CD4-positive, alpha-beta memory T cell (primary cell): ENCODE data around the gene FAM169A. TPM values are rescaled to one million over a fixed set of nuclear protein-coding genes. Genes with fewer than 3 reads are reported as not detected.

Experiments
- CTCF ChIA-PET: fragments of 350-600 bp; sonication (Branson Sonifier 250); formaldehyde crosslinking; loops from one replicate; lab custom pipeline; 2021; ENCODE audit warnings: inconsistent platforms; ENCODE audit not compliant: partially characterized antibody; lab: Charles Lee
- POLR2A ChIA-PET: fragments of 350-600 bp; sonication (Branson Sonifier 250); formaldehyde crosslinking; loops from one replicate; lab custom pipeline; 2021; ENCODE audit not compliant: partially characterized antibody; lab: Charles Lee
- DNase-seq, 5 donors: peaks; one replicate each; pipeline versions ENCODE4 v3.0.0 to v3.0.0-alpha.2; 2020 to 2022; ENCODE audit warnings: mixed read lengths in 1 of 5
- H3K27ac ChIP-seq: one replicate; pipeline ENCODE4 v1.7.0; 2013; ENCODE audit warnings: low read depth, low read length
- H3K27me3 ChIP-seq: 2 replicates; pipeline ENCODE4 v1.7.0; 2013; ENCODE audit warnings: mild to moderate bottlenecking, low read length, moderate library complexity; ENCODE audit not compliant: insufficient read depth
- H3K36me3 ChIP-seq: 2 replicates; pipeline ENCODE4 v1.7.0; 2013; ENCODE audit warnings: mild to moderate bottlenecking, low read length, moderate library complexity; ENCODE audit not compliant: insufficient read depth
- H3K4me1 ChIP-seq: 2 replicates; pipeline ENCODE4 v1.7.0; 2013; ENCODE audit warnings: mild to moderate bottlenecking, low read length, moderate library complexity; ENCODE audit not compliant: insufficient read depth
- H3K4me3 ChIP-seq, 2 donors: one replicate each; pipeline ENCODE4 v1.7.0; 2013; ENCODE audit warnings: low read length in 2 of 2, mild to moderate bottlenecking in 1 of 2
- H3K9me3 ChIP-seq, 2 donors: one replicate each; pipeline ENCODE4 v1.7.0; 2013; ENCODE audit warnings: low read length in 2 of 2, control low read depth in 1 of 2; ENCODE audit not compliant: control insufficient read depth in 1 of 2
- H3K27ac Mint-ChIP-seq, 7 donors: one replicate each; pipeline ENCODE4 v1.8.0; 2020 to 2021; ENCODE audit warnings: mixed read lengths in 7 of 7, mild to moderate bottlenecking in 6 of 7, inconsistent platforms in 3 of 7, moderate library complexity in 3 of 7
- H3K27me3 Mint-ChIP-seq, 2 donors: one replicate each; pipeline ENCODE4 v1.8.0; 2020 to 2021; ENCODE audit warnings: mixed read lengths in 2 of 2
- H3K36me3 Mint-ChIP-seq, 2 donors: one replicate each; pipeline ENCODE4 v1.8.0; 2020 to 2021; ENCODE audit warnings: mixed read lengths in 2 of 2, inconsistent platforms in 1 of 2, mild to moderate bottlenecking in 1 of 2
- H3K4me1 Mint-ChIP-seq, 4 donors: one replicate each; pipeline ENCODE4 v1.8.0; 2020 to 2021; ENCODE audit warnings: mixed read lengths in 4 of 4, mild to moderate bottlenecking in 1 of 4
- H3K4me3 Mint-ChIP-seq, 8 donors: one replicate each; pipeline ENCODE4 v1.8.0; 2020 to 2021; ENCODE audit warnings: mixed read lengths in 8 of 8, mild to moderate bottlenecking in 7 of 8, moderate library complexity in 6 of 8, inconsistent platforms in 3 of 8
- H3K9me3 Mint-ChIP-seq, 8 donors: one replicate each; pipeline ENCODE4 v1.8.0; 2020 to 2021; ENCODE audit warnings: mixed read lengths in 8 of 8, mild to moderate bottlenecking in 5 of 8, inconsistent platforms in 3 of 8, moderate library complexity in 1 of 8
- intact Hi-C: fragments of 100-400 bp; cut with micrococcal nuclease; formaldehyde crosslinking; loops from one replicate; pipeline ENCODE4 v1.15.1; 2023
- polyA plus RNA-seq, 2 donors: library from polyadenylated mRNA; unstranded; fragments of 300-500 nt; fragmentation: Illumina TruSeq; gene quantifications; one replicate each; pipeline ENCODE4 v1.2.3, GENCODE V29; 2021
- total RNA-seq, 2 experiments: library from RNA; stranded (reverse); gene quantifications; one replicate each; pipeline ENCODE4 v1.2.3, GENCODE V29; 2021

The FAM169A gene
- total and polyA plus RNA-seq, 4 experiments from 2014 or later: 2.5 to 17.1 (median 12.8) TPM

DNA sequence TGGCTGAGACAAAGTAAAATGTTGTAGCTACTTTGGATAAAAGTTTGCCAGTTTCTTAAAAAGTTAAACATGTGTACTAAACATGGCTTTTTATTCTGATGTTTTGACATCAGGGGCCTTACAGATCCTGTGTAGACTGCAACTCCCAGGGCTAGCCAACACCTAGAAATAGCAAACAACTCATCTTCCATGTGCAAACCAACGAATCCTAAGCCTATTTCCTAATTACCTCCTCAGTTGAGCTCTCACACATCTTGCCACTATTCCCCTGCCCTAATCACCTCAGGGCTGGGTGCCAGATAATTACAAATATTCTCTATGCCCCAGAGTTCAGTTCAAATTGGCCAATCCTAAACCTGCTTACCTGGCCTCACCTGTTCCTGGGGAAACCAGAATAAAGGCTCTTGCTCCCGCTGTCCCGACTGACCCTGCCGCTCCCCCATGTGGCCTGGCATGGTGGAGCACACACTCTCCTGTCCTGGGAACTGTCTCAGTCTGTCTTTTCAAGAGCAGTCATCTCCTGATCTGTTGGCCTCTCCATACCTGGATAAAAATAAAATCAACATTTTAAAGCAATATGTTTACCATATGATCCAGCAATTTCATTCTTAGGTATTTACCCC, 37.1 kb upstream of the FAM169A start:
- CTCF ChIA-PET: no interaction called here
- H3K4me3 ChIP-seq: no peak overlapping the region
- POLR2A ChIA-PET: no interaction called here
- H3K27me3 ChIP-seq: no peaks in the 10 kb centered on the region
- Mint-ChIP-seq H3K4me3 (no peak overlapping the region), H3K27me3 (no peaks in the 10 kb centered on the region), H3K9me3 (peaks cover 0 to 8% (median under 1%) of the 10 kb centered on the region in 8 donors), H3K4me1 (peaks cover 0 to 3% (median 0%) of the 10 kb centered on the region in 4 donors), H3K27ac (no peak overlapping the region), H3K36me3 (no peaks in the 10 kb centered on the region)
- DNase-seq: peak in 2 of 5 donors; percentile 13 to 27
- H3K9me3 ChIP-seq: no peaks in the 10 kb centered on the region
- no peaks in the 10 kb centered on the region for H3K4me1 ChIP-seq
- intact Hi-C loops: loop anchor here (2.0 kb wide), 1 partner anchor 136 kb away; the partner anchor contains the start of genes GFM2 and NSA2
- H3K27ac ChIP-seq: no peak overlapping the region
- H3K36me3 ChIP-seq: no peaks in the 10 kb centered on the region

GRCh38 chr5:74897049-74897448, 30.9 kb upstream of the FAM169A start:
- Mint-ChIP-seq H3K27me3 (peaks cover 2 to 5% of the 10 kb centered on the region in 2 donors), H3K27ac (no peak overlapping the region), H3K4me1 (no peaks in the 10 kb centered on the region), H3K4me3 (no peak overlapping the region), H3K36me3 (no peaks in the 10 kb centered on the region), H3K9me3 (peaks cover 0 to 6% (median under 1%) of the 10 kb centered on the region in 8 donors)
- intact Hi-C loops: no loop called here
- CTCF ChIA-PET: no interaction called here
- POLR2A ChIA-PET: no interaction called here
- no peak overlapping the region for H3K4me3 ChIP-seq
- DNase-seq: no peak
- H3K27ac ChIP-seq: no peak overlapping the region
- H3K36me3 ChIP-seq: no peaks in the 10 kb centered on the region
- no peaks in the 10 kb centered on the region for H3K4me1 ChIP-seq
- no peaks in the 10 kb centered on the region for H3K9me3 ChIP-seq
- H3K27me3 ChIP-seq: no peaks in the 10 kb centered on the region

- Histone ChIP-seq H3K4me3 (no peak overlapping the region), H3K9me3 (no peaks in the 10 kb centered on the region), H3K36me3 (no peaks in the 10 kb centered on the region), H3K4me1 (no peaks in the 10 kb centered on the region), H3K27me3 (no peaks in the 10 kb centered on the region), H3K27ac (no peak overlapping the region)
- ChIA-PET CTCF (no interaction called here), POLR2A (no interaction called here)
- peaks cover 2 to 5% of the 10 kb centered on the region in 2 donors for H3K27me3 Mint-ChIP-seq
- intact Hi-C loops: no loop called here
- no peak overlapping the region for H3K4me3 Mint-ChIP-seq
- H3K9me3 Mint-ChIP-seq: peaks cover 0 to 6% (median under 1%) of the 10 kb centered on the region in 8 donors
- H3K4me1 Mint-ChIP-seq: no peaks in the 10 kb centered on the region
- H3K27ac Mint-ChIP-seq: no peak overlapping the region
- no peak for DNase-seq
- H3K36me3 Mint-ChIP-seq: no peaks in the 10 kb centered on the region
Measured at GRCh38 chr5:74895906-74896305, 29.7 kb upstream of the FAM169A start.

- Mint-ChIP-seq H3K36me3 (no peaks in the 10 kb centered on the region), H3K27me3 (peaks cover 4 to 5% of the 10 kb centered on the region in 2 donors), H3K4me3 (no peak overlapping the region), H3K4me1 (no peaks in the 10 kb centered on the region), H3K9me3 (peaks cover 0 to 6% (median under 1%) of the 10 kb centered on the region in 8 donors), H3K27ac (no peak overlapping the region)
- CTCF ChIA-PET: no interaction called here
- POLR2A ChIA-PET: no interaction called here
- Histone ChIP-seq H3K9me3 (no peaks in the 10 kb centered on the region), H3K27ac (no peak overlapping the region), H3K4me1 (no peaks in the 10 kb centered on the region), H3K4me3 (no peak overlapping the region), H3K36me3 (no peaks in the 10 kb centered on the region), H3K27me3 (no peaks in the 10 kb centered on the region)
- no peak for DNase-seq
- intact Hi-C loops: no loop called here
Measured at GRCh38 chr5:74894351-74894750, 28.2 kb upstream of the FAM169A start.

GRCh38 chr5:74892921-74893320, 26.7 kb upstream of the FAM169A start:
- H3K36me3 ChIP-seq: no peaks in the 10 kb centered on the region
- H3K9me3 ChIP-seq: no peaks in the 10 kb centered on the region
- peaks cover 5 to 6% of the 10 kb centered on the region in 2 donors for H3K27me3 Mint-ChIP-seq
- no peak overlapping the region for H3K4me3 Mint-ChIP-seq
- no peak overlapping the region for H3K4me3 ChIP-seq
- no peaks in the 10 kb centered on the region for H3K4me1 Mint-ChIP-seq
- ChIA-PET CTCF (no interaction called here), POLR2A (no interaction called here)
- intact Hi-C loops: no loop called here
- no peak overlapping the region for H3K27ac ChIP-seq
- no peaks in the 10 kb centered on the region for H3K4me1 ChIP-seq
- no peaks in the 10 kb centered on the region for H3K36me3 Mint-ChIP-seq
- H3K27me3 ChIP-seq: no peaks in the 10 kb centered on the region
- H3K27ac Mint-ChIP-seq: no peak overlapping the region
- peaks cover 0 to 6% (median under 1%) of the 10 kb centered on the region in 8 donors for H3K9me3 Mint-ChIP-seq
- DNase-seq: no peak

GRCh38 chr5:74889523-74890105, 23.4 kb upstream of the FAM169A start:
- Mint-ChIP-seq H3K4me1 (no peaks in the 10 kb centered on the region), H3K27me3 (peaks cover 0 to 8% of the 10 kb centered on the region in 2 donors), H3K36me3 (no peaks in the 10 kb centered on the region), H3K27ac (no peak overlapping the region), H3K4me3 (no peak overlapping the region), H3K9me3 (peaks cover 0 to 3% (median 0%) of the 10 kb centered on the region in 8 donors)
- no peaks in the 10 kb centered on the region for H3K4me1 ChIP-seq
- DNase-seq: no peak
- no peak overlapping the region for H3K27ac ChIP-seq
- no peak overlapping the region for H3K4me3 ChIP-seq
- H3K27me3 ChIP-seq: no peaks in the 10 kb centered on the region
- intact Hi-C loops: no loop called here
- CTCF ChIA-PET: no interaction called here
- H3K9me3 ChIP-seq: no peaks in the 10 kb centered on the region
- POLR2A ChIA-PET: no interaction called here
- H3K36me3 ChIP-seq: no peaks in the 10 kb centered on the region

GRCh38 chr5:74888117-74888516, 21.9 kb upstream of the FAM169A start:
- Mint-ChIP-seq H3K27me3 (peaks cover 0 to 6% of the 10 kb centered on the region in 2 donors), H3K9me3 (peaks cover 0 to 2% (median 0%) of the 10 kb centered on the region in 8 donors), H3K36me3 (no peaks in the 10 kb centered on the region), H3K4me3 (no peak overlapping the region), H3K27ac (peak overlapping the region in 1 of 7 donors; percentile 70), H3K4me1 (no peaks in the 10 kb centered on the region)
- H3K27ac ChIP-seq: no peak overlapping the region
- no peaks in the 10 kb centered on the region for H3K9me3 ChIP-seq
- ChIA-PET CTCF (no interaction called here), POLR2A (no interaction called here)
- no peaks in the 10 kb centered on the region for H3K4me1 ChIP-seq
- no peaks in the 10 kb centered on the region for H3K27me3 ChIP-seq
- intact Hi-C loops: no loop called here
- no peak for DNase-seq
- no peaks in the 10 kb centered on the region for H3K36me3 ChIP-seq
- H3K4me3 ChIP-seq: no peak overlapping the region
